ENCODE results near the gene HS3ST6. TPM values are rescaled to one million over a fixed set of nuclear protein-coding genes. Genes with fewer than 3 reads are reported as not detected.

The HS3ST6 gene
- total and polyA plus RNA-seq, 2 of the 13 experiments (the other 11 are each of a cell fraction or from before 2014, with no cell fraction given) = not detected

DNA sequence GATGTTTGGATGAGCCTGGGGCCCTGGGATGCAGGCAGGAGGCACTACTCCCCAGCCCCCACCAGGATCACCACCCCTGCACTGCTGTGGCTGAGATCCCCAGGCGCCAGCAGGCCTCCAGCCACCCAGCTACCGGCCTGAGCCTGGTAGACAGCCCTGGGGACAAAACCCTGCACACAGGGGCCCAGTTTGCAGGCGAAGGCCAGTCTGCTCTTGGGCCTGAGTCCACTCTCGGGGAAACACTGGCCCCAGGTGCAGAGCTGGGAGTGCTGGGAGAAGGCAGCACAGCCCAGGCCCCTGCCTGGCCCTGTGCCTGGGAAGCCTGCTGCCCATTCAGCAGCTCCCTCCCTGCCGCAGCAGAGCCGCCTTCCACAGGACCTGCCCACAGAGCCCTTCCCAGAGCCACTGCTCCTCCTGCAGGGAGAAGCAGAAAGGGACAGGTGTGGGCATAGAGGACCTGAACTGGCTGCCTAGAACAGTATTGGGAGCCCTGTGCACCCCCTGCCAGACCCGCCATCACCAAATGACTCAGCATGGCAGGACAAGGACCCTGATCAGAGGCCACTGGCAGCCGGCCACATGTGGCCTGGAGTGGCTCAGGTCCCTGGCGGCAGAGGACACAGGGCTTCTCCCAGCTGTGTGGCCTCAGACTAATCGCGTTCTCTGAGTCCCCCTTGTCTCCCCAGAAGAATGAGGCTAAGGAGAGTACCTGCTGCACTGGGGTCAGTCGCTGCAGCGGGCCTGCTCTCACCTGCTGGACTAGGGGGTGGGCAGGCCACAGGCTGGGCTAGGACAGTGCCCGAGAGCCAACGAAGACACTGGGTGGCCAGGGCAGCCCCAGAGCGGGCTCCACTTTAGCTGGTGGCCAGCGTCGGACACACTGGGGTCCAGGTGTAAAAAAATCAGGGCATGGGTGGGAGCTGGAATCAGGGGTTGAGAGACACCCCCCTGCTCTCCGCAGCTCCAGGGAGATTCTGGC is 14.1 kb upstream of the HS3ST6 start (continued):
- TF ChIP-seq ZNF251 (CRISPR knock-in tag; IDR thresholded peaks at IDR 0.05) (no peak), DNMT1 (CRISPR knock-in tag; IDR thresholded peaks at IDR 0.05) (no peak), ZNF20 (CRISPR knock-in tag; IDR thresholded peaks at IDR 0.05) (no peak), CREB3 (CRISPR knock-in tag; IDR thresholded peaks at IDR 0.05) (no peak), CBX1 (IDR thresholded peaks at IDR 0.05; ENCODE audit: low read depth) (no peak), IRF2 (CRISPR knock-in tag; IDR thresholded peaks at IDR 0.05) (no peak), MBNL3 (CRISPR knock-in tag; conservative IDR thresholded peaks at IDR 0.05) (no peak), MEIS2 (CRISPR knock-in tag; IDR thresholded peaks at IDR 0.05) (no peak), NFRKB (IDR thresholded peaks at IDR 0.05) (no peak), PRDM10 (CRISPR knock-in tag; IDR thresholded peaks at IDR 0.05; ENCODE audit: low read depth) (no peak), U2AF1 (optimal IDR thresholded peaks at IDR 0.05; ENCODE audit: low read depth, low read length) (no peak), ZNF234 (CRISPR knock-in tag; conservative IDR thresholded peaks at IDR 0.05) (no peak), ATF3 (CRISPR knock-in tag; IDR thresholded peaks at IDR 0.05) (no peak), ZBTB37 (CRISPR knock-in tag; IDR thresholded peaks at IDR 0.05) (no peak), NR2F1 (CRISPR knock-in tag; IDR thresholded peaks at IDR 0.05) (no peak), REXO4 (CRISPR knock-in tag; IDR thresholded peaks at IDR 0.05; ENCODE audit: borderline replicate concordance) (no peak), ZNF576 (CRISPR knock-in tag; IDR thresholded peaks at IDR 0.05) (no peak), JUNB (CRISPR knock-in tag; IDR thresholded peaks at IDR 0.05; ENCODE audit: borderline replicate concordance) (no peak), SNAPC5 (CRISPR knock-in tag; IDR thresholded peaks at IDR 0.05; ENCODE audit: borderline replicate concordance) (no peak), CEBPG (CRISPR knock-in tag; IDR thresholded peaks at IDR 0.05) (no peak), RFX3 (CRISPR knock-in tag; IDR thresholded peaks at IDR 0.05) (no peak), SALL1 (CRISPR knock-in tag; IDR thresholded peaks at IDR 0.05) (peak; percentile 53)
- TF ChIP-seq, protein P1, sequence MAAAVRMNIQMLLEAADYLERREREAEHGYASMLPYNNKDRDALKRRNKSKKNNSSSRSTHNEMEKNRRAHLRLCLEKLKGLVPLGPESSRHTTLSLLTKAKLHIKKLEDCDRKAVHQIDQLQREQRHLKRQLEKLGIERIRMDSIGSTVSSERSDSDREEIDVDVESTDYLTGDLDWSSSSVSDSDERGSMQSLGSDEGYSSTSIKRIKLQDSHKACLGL (CRISPR knock-in tag; IDR thresholded peaks at IDR 0.05) = no peak
